SJSA1 (cell line): ENCODE results near the gene DHRS1. TPM values are rescaled to one million over a fixed set of nuclear protein-coding genes. Genes with fewer than 3 reads are reported as not detected.
A peak's percentile ranks its signal among the peaks of the same experiment; 100 is the strongest.

ENCODE experiments used
- DNase-seq, 2 experiments: peaks; one replicate each; pipeline ENCODE4 v3.0.0-alpha.2; 2015 to 2020; ENCODE audit warnings: low spot score in 2 of 2, low read depth in 1 of 2
- H3K27ac ChIP-seq: fragments of 250-450 bp; sonication (Bioruptor Pico); 2 replicates; pipeline ENCODE4 v1.5.1; 2020; ENCODE audit warnings: mild to moderate bottlenecking, moderate library complexity
- H3K27me3 ChIP-seq: fragments of 250-450 bp; sonication (Bioruptor Pico); replicated peaks from 2 replicates; pipeline ENCODE4 v1.5.1; 2020; ENCODE audit warnings: mild to moderate bottlenecking, moderate library complexity
- H3K36me3 ChIP-seq: fragments of 250-450 bp; sonication (Bioruptor Pico); 2 replicates; pipeline ENCODE4 v1.5.1; 2020; ENCODE audit warnings: mild to moderate bottlenecking
- H3K4me1 ChIP-seq: fragments of 250-450 bp; sonication (Bioruptor Pico); replicated peaks from 2 replicates; pipeline ENCODE4 v1.6.1; 2021; ENCODE audit warnings: mild to moderate bottlenecking
- H3K4me3 ChIP-seq: fragments of 250-450 bp; sonication (Bioruptor Pico); 2 replicates; pipeline ENCODE4 v1.5.1; 2020; ENCODE audit warnings: mild to moderate bottlenecking
- H3K9me3 ChIP-seq: fragments of 250-450 bp; sonication (Bioruptor Pico); replicated peaks from 2 replicates; pipeline ENCODE4 v1.5.1; 2020; ENCODE audit warnings: mild to moderate bottlenecking
- total RNA-seq: library from RNA; depleted of rRNA; stranded (reverse); fragments of >200 nt; shearing (Covaris generic); gene quantifications from 2 replicates; pipeline ENCODE4 v1.2.3, GENCODE V29; 2014

The DHRS1 gene
- total RNA-seq, 1 experiment from 2014 or later, result 5.4 TPM

- peaks cover 7% of the 10 kb centered on the region for H3K4me1 ChIP-seq
- peaks cover 3% of the 10 kb centered on the region; the same call in 1 of the 2 replicates for H3K36me3 ChIP-seq
- no peak overlapping the region for H3K27ac ChIP-seq
- no peak for DNase-seq
- H3K9me3 ChIP-seq, result no peaks in the 10 kb centered on the region
- no peaks in the 10 kb centered on the region for H3K27me3 ChIP-seq
- no peak overlapping the region for H3K4me3 ChIP-seq
Measured at GRCh38 chr14:24266344-24267244, 33.0 kb downstream of the DHRS1 start.

- Histone ChIP-seq H3K4me1 (peaks cover 3% of the 10 kb centered on the region), H3K9me3 (no peaks in the 10 kb centered on the region), H3K4me3 (no peak overlapping the region), H3K27ac (no peak overlapping the region), H3K36me3 (no peaks in the 10 kb centered on the region), H3K27me3 (no peaks in the 10 kb centered on the region)
- DNase-seq, result no peak
Measured at GRCh38 chr14:24264298-24264697, 35.3 kb downstream of the DHRS1 start.

- no peak overlapping the region for H3K27ac ChIP-seq
- DNase-seq, result no peak
- H3K27me3 ChIP-seq, result no peaks in the 10 kb centered on the region
- H3K36me3 ChIP-seq, result no peaks in the 10 kb centered on the region
- H3K4me3 ChIP-seq, result no peak overlapping the region
- H3K9me3 ChIP-seq, result no peaks in the 10 kb centered on the region
- peaks cover 7% of the 10 kb centered on the region for H3K4me1 ChIP-seq
Measured at GRCh38 chr14:24263848-24264247, 35.7 kb downstream of the DHRS1 start.

- H3K36me3 ChIP-seq, result no peaks in the 10 kb centered on the region
- H3K9me3 ChIP-seq, result no peaks in the 10 kb centered on the region
- DNase-seq, result no peak
Measured at GRCh38 chr14:24262821-24263733, 36.5 kb downstream of the DHRS1 start, which contains the start of gene TGM1. TGM1 (minus strand) TSS chr14:24263177; CDS start chr14:24262352, 825 bp downstream.

GRCh38 chr14:24261969-24262327 lies 37.6 kb downstream of the DHRS1 start:
- Histone ChIP-seq H3K36me3 (no peaks in the 10 kb centered on the region), H3K27me3 (no peaks in the 10 kb centered on the region), H3K4me1 (peaks cover 8% of the 10 kb centered on the region), H3K4me3 (no peak overlapping the region), H3K27ac (no peak overlapping the region), H3K9me3 (no peaks in the 10 kb centered on the region)
- DNase-seq, result no peak

More at GRCh38 chr14:24262821-24263733, 36.5 kb downstream of the DHRS1 start, which contains the start of gene TGM1:
- H3K4me1 ChIP-seq, result peaks cover 8% of the 10 kb centered on the region
- H3K27me3 ChIP-seq, result no peaks in the 10 kb centered on the region
- no peak within 1 kb of the TSS for H3K27ac ChIP-seq
- no peak within 1 kb of the TSS for H3K4me3 ChIP-seq

GRCh38 chr14:24261256-24261968 lies 38.2 kb downstream of the DHRS1 start:
- Histone ChIP-seq H3K9me3 (no peaks in the 10 kb centered on the region), H3K4me3 (no peak overlapping the region), H3K27me3 (no peaks in the 10 kb centered on the region), H3K27ac (no peak overlapping the region), H3K36me3 (no peaks in the 10 kb centered on the region), H3K4me1 (peaks cover 8% of the 10 kb centered on the region)
- DNase-seq, result no peak

GRCh38 chr14:24260780-24261157 lies 38.8 kb downstream of the DHRS1 start:
- no peak overlapping the region for H3K27ac ChIP-seq
- no peak for DNase-seq
- no peak overlapping the region for H3K4me3 ChIP-seq
- no peaks in the 10 kb centered on the region for H3K27me3 ChIP-seq
- H3K9me3 ChIP-seq, result no peaks in the 10 kb centered on the region
- H3K36me3 ChIP-seq, result no peaks in the 10 kb centered on the region
- H3K4me1 ChIP-seq, result peaks cover 8% of the 10 kb centered on the region

DNA sequence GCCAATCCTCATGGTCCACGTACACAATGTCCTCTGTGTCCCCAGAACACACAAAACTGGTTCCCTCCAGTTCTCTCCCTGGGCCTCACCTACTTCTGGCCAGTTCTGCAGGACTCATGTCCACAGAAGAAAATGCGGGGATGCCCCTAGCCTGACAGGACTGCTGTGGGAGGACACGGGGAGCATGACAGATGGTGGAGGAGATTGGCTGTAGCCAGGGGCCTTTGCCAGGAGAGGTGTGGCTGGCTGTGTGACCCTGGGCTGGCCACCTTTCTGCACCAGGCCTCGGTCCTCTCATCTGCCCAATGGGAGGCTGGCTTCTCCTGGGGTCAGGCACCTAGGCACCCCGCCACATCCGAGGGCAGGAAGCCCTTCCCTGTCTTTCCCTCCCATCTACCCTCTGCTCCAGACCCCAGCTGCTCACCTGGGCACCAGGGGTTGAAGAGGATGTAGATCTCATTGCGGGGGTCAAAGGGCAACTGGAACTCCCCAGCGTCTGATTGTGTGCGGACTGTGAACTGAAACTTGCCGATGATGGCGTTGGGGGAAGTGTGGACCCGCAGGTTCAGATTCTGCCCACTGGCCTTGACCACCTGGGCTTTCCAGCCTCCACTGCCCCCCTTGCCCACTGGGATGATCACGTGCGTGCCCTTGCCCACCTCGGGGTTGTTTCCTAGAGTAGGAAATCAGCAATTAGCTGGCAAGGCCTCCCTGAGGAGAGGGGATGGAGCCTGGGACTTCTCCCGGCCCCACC lies 39.4 kb downstream of the DHRS1 start:
- H3K9me3 ChIP-seq, result no peaks in the 10 kb centered on the region
- H3K4me3 ChIP-seq, result no peak overlapping the region
- no peaks in the 10 kb centered on the region for H3K36me3 ChIP-seq
- peaks cover 8% of the 10 kb centered on the region for H3K4me1 ChIP-seq
- H3K27me3 ChIP-seq, result no peaks in the 10 kb centered on the region
- H3K27ac ChIP-seq, result no peak overlapping the region
- no peak for DNase-seq

- Histone ChIP-seq H3K4me1 (peaks cover 8% of the 10 kb centered on the region), H3K27me3 (no peaks in the 10 kb centered on the region), H3K36me3 (no peaks in the 10 kb centered on the region), H3K4me3 (no peak overlapping the region), H3K27ac (no peak overlapping the region), H3K9me3 (no peaks in the 10 kb centered on the region)
- DNase-seq, result peak in 1 of 2 experiments; percentile 63
Measured at GRCh38 chr14:24259282-24260025, 40.1 kb downstream of the DHRS1 start.

DNA sequence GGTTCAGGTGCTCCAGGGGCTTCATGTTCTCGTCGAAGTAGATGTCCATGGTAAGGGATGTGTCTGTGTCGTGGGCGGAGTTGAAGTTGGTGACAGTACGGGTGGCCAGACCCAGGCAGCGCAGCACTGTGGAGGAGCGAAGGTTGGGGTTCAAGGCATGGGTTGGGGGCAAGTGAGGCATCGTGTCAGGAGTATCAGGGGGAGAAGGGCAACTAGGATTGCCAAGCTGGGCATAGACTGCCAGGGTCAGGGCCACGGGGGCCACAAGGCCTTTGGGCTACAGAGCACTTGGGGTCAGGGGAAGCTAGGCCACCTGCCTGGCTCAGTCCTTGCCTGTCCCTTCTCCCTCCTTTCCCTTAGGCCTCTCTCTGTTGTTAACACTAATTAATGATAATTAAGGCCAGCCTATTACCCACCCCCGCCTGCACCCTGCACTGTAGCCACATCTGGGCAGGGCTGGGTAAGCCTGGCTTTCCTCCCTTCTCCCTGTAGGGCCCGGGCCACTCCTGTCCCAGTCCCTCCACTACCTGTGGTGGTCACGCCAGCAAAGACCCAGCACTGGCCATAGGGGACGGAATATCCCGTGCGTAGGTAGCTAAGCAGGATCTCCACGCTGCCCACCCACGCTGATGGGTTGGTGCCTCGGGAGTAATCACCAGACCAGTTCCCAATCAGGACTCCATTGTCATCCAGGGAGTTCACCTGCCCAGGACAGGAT lies 40.9 kb downstream of the DHRS1 start:
- Histone ChIP-seq H3K27me3 (no peaks in the 10 kb centered on the region), H3K4me3 (no peak overlapping the region), H3K27ac (no peak overlapping the region)

DNA sequence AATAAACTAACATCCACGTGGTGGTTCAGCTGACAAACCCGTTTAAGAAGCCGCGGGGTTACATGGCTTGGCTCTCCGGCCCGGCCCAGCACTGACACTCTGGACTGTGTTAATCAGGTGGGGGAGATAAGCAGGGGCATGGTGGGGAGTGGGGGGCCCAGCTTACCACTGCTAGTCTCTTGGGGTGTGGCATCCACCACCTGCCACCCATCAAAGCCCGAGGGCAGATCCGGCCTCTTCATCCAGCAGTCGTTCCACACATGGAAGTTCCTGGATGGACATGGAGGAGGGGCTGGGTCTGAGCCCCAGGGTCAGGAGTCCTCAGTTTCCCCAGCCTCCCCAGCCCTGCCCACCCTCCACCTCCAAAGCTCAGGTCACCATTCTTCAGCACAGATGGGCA lies 41.5 kb downstream of the DHRS1 start:
- H3K36me3 ChIP-seq, result no peaks in the 10 kb centered on the region
- peaks cover 8% of the 10 kb centered on the region for H3K4me1 ChIP-seq
- no peak for DNase-seq
- H3K9me3 ChIP-seq, result no peaks in the 10 kb centered on the region
- H3K27me3 ChIP-seq, result no peaks in the 10 kb centered on the region
- H3K27ac ChIP-seq, result no peak overlapping the region
- H3K4me3 ChIP-seq, result no peak overlapping the region

More for the DNA sequence above, 40.9 kb downstream of the DHRS1 start:
- no peak for DNase-seq
- no peaks in the 10 kb centered on the region for H3K36me3 ChIP-seq
- H3K4me1 ChIP-seq, result peaks cover 8% of the 10 kb centered on the region
- H3K9me3 ChIP-seq, result no peaks in the 10 kb centered on the region

GRCh38 chr14:24256960-24257359 lies 42.6 kb downstream of the DHRS1 start:
- Histone ChIP-seq H3K36me3 (no peaks in the 10 kb centered on the region), H3K27ac (no peak overlapping the region), H3K9me3 (no peaks in the 10 kb centered on the region), H3K4me3 (no peak overlapping the region), H3K27me3 (no peaks in the 10 kb centered on the region), H3K4me1 (peaks cover 13% of the 10 kb centered on the region)
- DNase-seq, result no peak
